Suprapubic skin (tissue), 3 donors: ENCODE results near the gene KIAA0586.

Source experiments
- CTCF ChIP-seq, 2 donors: fragments of 200-600 bp in 1 of 2; fragments of 450-650 bp in 1 of 2; sonication (generic) in 1 of 2; IDR thresholded peaks; one replicate each; pipeline ENCODE4 v1.5.1; 2016 to 2019; ENCODE audit warnings: antibody characterized with exemption in 2 of 2, mild to moderate bottlenecking in 1 of 2, moderate library complexity in 1 of 2
- POLR2AphosphoS5 ChIP-seq, 3 donors: sonication (generic); formaldehyde crosslinking; IDR thresholded peaks; one replicate each; pipeline ENCODE4 v1.6.1; 2017; ENCODE audit warnings: antibody characterized with exemption in 3 of 3

GRCh38 chr14:58565832-58566231, 138.3 kb downstream of the KIAA0586 start:
- no peak for TF ChIP-seq CTCF (IDR thresholded peaks at IDR 0.05)
- no peak for TF ChIP-seq POLR2AphosphoS5 (IDR thresholded peaks at IDR 0.05)
